NCI-H1092 treated with DMSO at 0.1 percent for 48 hours (cell line): Measurements from ENCODE around the gene WDFY4.

Experiments used
- DNase-seq: peaks from one replicate; lab custom pipeline; 2025; lab: John Stamatoyannopoulos, UW

WDFY4 gene

DNA sequence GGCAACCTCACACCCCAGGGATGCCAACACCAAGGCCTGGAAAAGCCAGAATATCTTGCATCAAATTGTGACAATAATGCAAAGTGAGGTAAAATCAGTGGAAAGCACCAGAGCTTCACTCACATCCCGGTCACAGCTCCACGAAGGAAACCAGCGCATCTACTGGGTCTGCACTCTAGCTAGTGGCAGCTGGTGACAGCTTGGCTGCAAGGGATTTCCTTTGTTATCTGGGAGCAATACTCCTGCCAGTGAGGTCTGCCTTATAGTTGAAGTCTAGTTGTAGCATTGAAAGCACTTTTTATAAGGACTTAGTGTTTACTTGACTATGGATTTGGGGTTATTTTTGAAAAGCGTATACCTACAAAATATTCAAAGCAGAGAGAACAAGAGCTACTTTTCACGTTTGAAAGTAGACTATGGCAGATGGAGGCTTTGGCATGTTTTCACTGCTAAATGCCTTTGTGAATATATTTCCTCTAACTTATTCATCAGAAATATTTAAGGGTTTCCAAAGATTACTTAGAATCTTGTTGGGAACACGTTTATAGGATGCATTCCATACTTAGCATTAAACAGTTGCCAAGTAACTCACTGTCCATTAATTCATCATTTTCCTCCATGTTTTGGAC, 26.1 kb downstream of the WDFY4 start:
- DNase-seq: no peak

DNA sequence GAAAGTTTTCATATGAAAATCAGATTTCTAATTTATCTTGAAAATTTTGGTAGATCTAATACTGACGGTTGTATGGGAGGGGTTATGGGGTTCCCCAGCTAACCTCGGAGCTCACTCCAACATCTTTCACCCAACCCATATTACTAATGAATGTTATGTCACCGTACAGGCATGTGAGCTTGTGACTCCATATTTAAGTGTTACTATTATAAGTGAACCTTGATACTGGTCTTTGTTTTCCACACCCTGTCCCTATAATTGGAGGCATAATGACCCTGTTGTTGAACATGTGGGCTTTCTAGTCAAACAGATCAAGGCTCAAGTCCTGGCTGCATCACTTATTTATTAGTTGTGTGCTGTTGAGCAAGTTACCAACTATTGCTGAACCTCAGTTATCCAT, 27.2 kb downstream of the WDFY4 start:
- DNase-seq: no peak

DNA sequence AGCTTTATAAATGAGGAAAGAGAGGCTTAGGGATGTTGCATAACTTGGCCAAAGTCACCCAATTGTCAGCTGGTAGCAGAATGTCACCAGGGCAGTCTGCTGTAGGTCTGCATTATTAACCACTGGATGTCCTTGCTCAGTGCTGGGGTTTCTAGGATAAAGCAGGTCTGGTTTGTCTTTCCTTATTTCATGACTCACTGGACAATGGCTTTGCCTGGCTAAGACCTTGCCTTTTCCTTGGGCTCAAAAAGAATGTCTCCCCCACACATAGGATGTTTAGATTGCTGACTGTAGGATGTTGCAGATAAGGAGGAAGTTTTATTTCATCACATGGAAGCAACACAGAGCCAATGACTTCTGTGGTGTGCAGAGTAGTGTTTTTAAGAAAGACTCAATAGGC, 29.4 kb downstream of the WDFY4 start:
- DNase-seq: no peak

DNA sequence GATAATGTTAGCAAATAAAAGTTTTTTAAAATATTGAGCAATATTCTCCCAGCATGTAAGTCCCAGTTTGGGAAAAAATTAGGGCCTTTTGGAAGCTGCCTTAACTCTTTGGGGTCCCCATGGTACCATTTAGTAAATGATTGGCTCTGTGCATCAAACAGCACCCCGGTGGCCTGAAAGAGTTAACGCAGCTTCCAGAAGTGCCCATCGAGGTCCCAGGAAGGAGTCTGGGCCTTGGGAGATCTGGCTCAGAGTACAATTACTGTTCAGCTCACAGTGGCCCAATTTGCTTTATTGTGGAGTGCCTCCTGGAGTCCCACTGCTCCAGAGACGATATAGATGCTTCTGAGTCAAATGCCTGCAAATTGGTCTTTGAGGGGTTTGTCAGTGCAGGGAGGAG, 31.7 kb downstream of the WDFY4 start:
- no peak for DNase-seq

DNA sequence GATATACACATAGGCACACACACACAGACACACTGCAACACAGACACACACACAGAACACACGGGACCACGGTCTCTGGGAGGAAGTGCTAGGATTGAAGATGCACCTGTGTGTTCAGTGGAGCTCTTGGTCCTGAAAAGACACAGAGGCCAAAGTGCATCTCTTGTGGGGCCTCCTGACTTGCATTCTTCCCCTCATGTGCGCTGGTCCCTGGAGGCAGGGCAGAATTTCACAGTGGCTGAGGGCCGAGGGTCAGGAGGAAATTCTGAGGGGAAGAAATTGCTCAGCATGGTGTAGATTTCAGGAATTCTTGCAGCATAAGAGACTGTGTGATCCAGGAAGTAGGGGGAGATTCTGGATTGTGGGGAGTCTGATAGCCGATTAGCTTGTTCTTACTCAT, 35.9 kb downstream of the WDFY4 start:
- DNase-seq: no peak

DNA sequence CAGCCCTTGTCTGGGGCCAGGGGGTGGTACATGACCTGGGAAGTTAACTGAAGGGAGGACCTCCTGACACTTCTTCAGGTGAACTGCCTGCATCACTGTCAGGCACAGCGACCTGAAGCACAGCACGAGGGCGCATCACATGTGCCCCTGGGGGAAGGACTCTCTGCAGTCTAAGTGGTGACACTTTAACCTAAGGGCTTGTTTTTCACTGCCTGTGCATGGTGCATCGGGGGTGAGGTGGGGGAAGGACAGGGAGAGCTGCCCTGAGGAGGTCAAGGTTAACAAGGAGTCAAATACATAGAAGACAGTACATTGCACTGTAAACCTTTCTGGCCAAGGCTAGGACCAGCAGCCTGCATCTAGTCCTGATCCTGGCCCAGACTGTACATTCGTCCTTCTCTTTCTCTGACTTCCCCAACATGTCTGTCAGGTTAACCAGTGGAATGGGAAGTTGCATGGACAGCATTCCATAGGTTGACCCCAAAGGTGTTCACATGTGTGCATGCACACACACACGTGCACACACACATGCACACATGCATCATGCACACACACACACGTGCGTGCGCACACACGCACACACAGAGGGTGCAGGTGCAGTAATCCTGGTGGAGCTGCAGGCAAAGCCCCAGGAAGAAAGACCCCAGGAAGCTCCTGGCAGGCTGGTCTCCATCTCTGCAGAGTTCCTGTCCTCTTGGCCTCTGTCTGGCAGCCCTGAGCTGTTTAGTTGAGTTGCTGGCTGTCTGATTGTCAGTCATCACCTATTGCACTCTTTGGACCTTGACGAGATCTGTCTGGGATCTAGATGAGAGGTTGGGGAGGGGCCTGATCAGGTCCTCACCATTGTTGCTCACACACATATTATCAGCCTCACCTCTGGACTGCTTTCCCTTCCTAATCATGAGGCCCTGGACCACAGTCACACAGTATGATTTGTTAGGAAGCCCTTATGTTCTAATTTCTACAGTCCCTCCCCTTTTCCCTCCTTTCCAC, 37.8 kb downstream of the WDFY4 start:
- DNase-seq: no peak

DNA sequence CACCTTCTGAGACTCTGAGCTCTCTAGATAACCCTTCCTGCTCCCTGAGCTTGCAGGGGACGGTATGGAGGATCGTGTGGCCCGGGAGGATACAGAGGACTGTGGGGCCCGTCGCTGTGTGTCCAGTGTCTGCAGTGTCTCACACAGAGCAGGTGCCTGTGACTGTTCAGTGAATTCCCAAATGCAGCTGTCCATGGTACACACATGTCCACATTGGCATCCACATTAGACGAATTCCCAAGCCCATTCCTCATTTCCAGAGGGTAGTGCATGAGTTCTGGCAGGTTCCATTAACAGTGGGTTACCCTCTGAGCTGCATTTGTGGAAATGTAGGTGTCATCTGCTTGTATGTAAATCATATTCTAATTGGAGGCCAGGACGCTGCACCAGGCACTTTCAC, 39.5 kb downstream of the WDFY4 start:
- DNase-seq: no peak

DNA sequence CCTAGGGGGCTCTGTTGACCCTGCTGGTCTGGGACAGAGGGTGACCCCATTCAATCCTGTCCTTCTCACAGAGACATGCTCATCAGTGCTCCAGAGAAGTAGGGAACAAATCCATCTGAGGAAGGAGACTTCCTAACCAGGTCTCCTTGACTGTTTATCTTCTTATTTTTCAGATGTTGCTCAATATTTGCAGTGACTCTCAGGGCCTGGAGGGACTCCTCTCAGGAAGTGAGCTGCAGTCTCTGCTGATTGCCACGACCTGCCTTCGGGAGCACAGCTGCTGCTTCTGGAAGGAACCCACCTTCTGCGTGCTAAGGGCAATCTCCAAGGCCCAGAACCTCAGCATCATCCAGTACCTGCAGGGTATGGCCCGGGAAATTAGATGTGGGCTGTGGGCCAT, 41.0 kb downstream of the WDFY4 start:
- DNase-seq: no peak

DNA sequence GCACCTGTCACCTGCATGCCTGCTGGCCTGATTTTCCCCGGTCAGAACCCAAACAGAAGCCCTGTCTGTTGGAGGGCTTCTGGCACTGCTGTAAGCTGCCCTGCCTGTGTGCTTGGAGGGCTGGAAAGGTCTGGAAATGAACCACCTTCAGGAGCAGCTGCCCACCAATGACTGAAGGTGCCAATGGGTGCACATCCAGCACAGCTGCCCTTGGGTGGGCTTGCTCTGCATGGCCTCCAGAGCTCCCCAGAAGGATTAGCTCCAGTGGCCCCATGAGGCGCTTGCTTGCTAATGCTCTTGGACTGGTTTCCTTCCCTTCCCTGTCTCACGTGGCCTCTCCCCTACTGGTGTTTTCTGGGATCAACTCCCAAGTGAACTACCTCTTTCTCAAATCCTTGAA, 43.2 kb downstream of the WDFY4 start:
- no peak for DNase-seq

DNA sequence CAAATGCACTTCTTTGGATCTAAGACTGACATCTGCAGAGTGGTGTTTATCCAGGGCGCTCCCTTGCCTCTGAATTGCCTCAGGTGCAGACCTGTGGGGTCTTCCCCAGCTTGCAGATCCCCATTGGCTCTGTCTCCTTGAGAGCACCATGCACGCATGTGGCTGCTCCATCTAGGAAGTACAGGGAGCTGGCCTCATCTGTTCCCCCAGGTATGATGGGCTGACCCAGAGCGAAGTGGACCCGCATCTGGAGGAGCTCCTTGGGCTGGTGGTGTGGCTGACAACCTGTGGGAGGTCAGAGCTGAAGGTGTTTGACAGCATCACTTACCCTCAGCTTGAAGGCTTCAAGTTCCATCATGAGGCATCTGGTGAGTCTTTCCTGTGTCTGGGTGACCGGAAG, 44.5 kb downstream of the WDFY4 start:
- DNase-seq: no peak

DNA sequence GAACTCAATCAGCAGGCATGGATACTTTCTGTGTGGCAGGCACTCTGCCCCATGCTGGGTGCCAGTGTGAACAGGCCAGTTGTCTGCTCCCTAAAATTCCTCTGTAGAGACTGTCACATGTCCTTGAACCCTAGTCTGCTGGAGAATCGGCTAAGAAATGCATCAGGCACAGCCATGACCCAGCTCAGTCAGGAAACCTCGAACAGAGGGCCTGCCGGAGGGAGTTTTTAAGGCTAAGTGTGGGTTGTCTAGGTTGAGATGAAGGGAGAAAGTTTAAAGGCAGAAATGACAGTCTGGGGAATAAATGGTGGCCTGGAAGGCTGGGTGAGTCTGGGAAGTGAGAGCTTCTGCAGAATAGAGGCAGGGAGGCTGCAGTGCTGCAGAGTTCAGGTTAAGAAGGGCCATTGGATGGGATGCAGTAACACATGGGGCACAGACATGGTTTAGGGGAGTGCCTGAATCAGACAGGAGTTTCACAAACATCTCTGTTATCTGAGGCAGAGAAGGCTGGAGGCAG, 45.3 kb downstream of the WDFY4 start:
- DNase-seq: no peak

DNA sequence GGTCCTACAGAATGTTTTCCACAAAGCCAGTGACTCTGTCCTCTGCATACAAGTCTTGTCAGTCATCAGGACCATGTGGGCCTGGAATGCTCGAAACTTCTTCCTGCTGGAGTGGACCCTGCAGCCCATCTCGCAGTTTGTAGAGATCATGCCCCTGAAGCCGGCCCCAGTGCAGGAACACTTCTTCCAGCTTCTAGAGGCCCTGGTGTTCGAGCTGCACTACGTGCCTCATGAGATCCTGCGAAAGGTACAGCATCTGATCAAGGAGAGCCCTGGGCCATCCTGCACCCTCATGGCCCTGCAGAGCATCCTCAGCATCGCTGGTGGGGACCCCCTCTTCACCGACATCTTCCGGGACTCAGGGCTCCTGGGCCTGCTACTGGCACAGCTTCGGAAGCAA, 46.5 kb downstream of the WDFY4 start:
- no peak for DNase-seq

DNA sequence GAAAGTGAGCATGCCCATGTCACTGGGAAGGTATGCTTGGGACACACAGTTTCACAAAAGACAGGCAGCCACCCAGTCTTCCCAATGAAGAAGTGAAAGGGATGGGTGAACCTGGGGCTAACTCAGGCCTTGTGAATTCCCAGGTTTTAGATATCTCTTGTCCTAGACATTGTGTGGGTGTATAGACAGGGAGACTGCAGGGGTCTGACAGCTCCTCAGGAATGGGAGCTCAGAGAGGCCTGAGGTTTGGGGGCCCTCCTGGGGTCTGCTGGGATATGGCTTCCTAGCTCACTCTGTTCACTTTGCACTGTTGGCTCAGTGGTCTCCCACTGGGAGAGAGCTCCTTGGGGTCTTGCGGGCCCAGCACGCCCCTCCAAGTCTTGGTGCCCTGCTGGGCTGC, 47.0 kb downstream of the WDFY4 start:
- DNase-seq: no peak

DNA sequence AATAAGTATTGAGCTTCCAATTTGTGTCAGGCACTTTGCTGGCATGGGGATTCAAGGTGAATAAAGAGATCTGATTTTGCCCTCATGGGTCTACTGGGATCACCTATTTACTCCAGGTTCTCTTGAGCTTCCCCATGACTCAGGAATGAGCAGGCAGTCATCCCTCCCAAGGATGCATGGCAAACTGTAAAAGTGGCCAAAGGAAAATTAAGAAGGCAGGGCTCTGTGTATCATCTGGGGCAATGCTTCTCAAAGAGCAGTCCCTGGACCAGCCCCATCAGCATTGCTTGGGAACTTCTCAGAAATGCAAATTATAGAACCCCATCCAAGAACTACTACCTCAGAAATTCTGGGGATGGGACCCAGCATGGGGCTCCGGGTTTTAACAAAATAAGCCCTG, 48.7 kb downstream of the WDFY4 start:
- DNase-seq: no peak

DNA sequence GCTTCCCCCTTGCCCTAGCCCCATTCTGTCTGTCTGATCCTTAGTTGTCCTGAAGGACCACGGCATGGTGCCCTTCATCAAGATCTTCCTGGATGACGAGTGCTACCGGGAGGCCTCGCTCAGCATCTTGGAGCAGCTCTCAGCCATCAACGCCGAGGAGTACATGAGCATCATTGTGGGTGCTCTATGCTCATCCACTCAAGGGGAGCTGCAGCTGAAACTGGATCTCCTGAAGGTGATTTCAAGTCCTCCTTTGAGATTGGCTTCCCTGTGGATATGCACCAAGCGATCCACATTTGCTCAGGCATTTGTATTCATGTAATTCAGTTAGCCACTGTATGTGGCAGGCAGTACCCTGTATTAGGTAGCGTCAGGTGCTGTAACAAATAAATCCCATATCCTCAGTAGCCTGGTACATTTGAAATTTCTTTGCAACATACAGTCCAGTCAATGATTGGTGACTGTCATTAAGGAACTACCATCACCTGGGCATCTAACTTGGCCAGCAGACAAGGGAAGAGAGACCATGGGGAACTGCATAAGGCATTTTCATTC, 51.2 kb downstream of the WDFY4 start:
- DNase-seq: no peak

DNA sequence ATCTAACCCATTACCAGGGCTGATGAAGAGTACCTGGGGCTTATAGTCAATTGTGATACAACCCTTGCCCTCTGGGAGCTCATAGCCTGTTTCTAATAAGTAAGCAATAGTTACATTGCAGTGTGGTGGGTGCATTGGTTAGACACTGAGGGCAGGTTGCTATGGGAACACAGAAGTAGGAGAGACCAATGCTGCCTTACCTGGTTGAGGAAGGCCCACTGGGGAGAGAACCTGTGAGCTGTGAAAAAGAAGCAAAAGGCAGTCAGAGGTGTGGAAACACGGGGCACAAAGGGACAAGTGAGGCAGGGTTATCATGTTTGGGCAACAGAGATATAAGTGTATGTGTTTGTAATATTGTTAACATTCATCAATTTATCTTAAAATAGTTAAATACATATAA, 51.9 kb downstream of the WDFY4 start:
- no peak for DNase-seq

DNA sequence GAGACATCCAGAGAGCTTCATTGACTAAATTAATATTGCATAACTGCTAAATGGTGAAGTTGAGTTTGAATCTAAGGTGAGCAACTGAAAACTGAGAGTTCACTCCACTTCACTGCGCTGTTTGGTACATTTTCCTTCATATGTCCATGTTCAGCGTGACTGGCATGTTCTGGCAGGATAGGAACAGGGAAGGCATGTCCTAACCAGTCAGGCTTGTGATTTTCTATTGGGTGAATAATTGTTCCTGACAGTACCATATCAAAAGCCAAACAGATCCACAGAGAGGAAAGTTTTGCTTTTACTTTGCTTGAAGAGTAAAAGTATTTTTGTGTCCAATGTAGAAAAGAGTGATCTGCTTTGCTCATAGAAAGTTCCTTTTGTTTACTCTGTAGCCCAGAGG, 53.2 kb downstream of the WDFY4 start:
- no peak for DNase-seq

DNA sequence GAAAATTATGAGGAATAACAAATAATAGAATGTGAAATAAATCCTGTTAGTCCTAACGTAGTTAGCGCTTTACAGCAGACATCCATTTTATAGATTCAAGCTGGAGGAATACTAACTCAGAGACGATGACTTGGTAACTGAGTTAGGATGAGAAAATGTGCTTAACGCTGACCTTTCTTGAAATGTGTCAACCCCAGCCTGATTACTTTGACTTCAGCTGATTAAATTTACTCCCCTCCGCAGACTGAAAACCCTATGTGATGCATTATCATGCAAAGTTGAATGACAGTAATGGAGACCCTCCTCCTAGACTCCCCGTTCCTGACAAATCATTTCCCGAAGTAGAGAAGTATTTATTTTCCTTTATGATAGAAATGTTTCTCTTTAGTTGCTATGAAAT, 54.5 kb downstream of the WDFY4 start:
- no peak for DNase-seq

DNA sequence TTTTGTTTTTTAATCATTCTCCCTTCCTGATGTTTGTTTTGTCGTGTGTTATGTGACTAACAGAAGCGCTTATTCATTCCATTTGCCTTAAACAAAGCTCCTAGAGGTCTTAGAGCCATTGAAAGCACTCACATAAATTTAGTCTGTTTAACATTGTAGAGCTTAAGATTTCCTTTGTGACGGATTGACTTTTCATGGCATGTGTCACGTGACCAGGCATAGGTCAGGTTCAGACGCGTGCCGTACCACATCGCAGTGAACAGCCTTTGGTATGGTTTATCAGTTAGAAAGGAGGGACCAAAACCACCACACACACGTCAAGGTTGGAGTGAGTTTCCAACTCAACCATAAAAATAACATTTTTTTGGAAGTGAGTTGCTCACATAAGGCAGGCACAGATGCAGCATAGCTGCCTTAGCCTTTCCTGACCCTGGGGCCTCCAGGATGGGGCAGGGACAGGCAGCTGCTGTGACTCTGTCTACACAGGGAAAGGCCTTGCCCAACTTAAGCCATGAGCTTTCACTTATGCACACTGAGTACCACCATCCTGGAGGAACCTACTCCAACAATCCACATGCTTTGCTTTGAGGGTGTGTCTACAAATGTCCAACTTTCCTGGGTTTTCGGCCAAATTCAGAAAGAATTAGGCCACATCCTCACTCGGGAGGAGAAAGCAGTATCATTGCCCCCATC, 55.5 kb downstream of the WDFY4 start:
- no peak for DNase-seq

DNA sequence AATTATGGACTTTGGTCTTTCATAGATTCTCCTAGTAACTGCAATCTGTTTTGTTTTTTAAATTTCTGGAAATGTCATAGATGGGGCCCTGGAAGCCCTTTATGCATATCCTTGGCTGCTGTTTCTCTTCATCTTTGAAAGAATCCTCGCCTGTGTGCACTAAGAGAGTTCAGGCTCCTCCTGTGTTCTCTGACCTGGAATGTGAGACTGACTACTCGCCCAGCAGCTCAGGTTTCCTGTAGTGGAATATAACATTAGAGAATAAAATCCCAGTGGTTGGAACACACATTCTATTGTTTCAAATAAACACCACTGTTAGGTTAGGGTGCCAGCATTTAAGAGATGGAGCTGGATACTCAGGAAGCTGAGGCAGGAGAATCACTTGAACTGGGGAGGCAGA, 56.3 kb downstream of the WDFY4 start:
- DNase-seq: no peak

DNA sequence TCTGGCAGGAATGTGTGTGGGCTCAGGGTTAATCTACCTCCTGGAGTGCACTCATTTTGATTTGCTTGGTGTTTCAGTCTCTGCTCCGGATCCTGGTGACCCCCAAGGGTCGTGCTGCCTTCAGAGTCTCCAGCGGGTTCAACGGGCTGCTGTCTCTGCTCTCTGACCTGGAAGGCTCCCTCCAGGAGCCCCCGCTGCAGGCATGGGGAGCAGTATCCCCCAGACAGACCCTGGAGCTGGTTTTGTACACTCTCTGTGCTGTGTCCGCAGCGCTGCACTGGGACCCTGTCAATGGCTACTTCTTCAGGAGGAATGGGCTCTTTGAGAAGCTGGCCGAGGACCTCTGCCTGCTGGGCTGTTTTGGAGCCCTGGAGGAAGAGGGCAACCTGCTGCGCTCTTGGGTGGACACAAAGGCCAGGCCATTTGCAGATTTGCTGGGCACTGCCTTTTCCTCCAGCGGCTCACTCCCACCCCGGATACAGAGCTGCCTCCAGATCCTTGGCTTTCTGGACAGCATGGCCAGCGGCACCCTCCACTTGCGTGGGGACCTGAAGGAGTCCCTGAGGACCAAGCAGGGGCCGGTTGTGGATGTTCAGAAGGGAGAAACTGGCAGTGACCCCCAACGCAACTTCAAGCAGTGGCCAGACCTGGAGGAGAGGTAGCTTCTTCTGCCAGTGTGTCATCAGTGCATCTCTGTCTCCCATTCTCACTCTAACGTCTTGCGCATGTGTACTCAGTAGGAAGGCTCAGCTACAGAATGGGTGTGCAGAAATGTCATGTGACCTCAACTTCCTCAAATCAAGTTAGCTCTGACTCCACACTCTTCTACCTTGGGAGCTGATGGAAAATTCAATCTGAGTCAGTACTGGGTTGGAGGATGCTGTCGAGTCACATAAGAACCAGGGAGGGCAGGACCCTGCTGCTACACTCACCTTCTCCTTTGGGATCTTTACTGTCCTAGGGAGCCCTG, 58.5 kb downstream of the WDFY4 start:
- DNase-seq: no peak
